ENCODE results near the gene CHERP. TPM values are rescaled to one million over a fixed set of nuclear protein-coding genes. Genes with fewer than 3 reads are reported as not detected.

The CHERP gene
- total RNA-seq, 2 experiments from 2014 or later: 47.1 to 48.2 TPM

DNA sequence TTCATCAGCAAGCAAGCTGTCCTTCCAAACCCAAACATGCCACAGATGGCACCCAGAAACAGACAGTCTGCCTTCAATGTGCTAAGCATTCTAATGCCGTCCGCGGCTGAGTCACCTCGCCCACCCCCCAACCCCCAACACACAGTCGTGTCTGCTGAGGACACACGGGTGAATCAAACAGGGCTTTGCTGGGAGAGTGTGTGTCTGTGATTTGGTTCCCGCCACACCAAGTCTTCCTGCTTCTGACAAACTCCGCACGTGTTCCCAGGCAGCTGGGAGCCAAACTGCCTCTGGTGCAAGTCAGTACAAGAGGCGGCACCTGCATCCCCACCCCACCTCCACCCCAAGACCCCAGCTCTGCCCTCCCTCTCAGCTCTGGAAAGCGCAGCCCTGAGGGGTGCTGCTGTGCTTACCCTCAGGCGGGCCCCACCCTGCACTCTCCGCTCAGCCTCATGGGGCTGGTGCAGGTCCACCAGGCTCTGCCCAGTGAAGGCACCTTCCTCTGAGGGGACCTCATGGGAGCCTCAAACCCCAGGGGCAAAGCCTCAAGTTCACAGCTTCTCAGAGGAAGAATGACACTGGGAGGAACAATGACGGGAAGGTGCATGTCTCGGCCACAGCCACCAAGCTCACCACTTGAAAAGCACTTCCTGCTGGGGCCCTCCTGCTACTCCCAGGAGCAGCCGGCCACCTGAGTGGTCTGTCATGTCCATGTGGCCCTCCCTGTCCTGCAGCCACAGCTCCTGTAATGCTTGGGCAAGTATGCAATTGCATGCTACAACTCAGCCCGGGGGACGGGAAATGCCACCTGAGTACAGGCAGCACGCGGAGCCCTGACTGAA, 45.0 kb upstream of the CHERP start:
- Histone ChIP-seq H3K4me3 (ENCODE audit: low read length) (peak overlapping the region; percentile 25), H3K36me3 (ENCODE audit: insufficient read depth, low read length) (peaks cover 5% of the 10 kb centered on the region), H3K27me3 (ENCODE audit: control insufficient read depth in 1 of 2, insufficient read depth in 2 of 2, low read length in 2 of 2) (no peaks in the 10 kb centered on the region), H3K4me1 (ENCODE audit: insufficient read depth, low read length) (peaks cover 81% of the 10 kb centered on the region), H3K9me3 (ENCODE audit: control insufficient read depth in 1 of 2, insufficient read depth in 1 of 2, low read length in 2 of 2) (no peaks in the 10 kb centered on the region), H3K27ac (ENCODE audit: low read depth in 1 of 2, low read length in 2 of 2) (peak overlapping the region; percentile 77 to 85)
- DNase-seq (peak; percentile 44 to 84 (median 70)), ATAC-seq (ENCODE audit: poor library complexity) (peak; percentile 22)
- Mint-ChIP-seq H3K4me3 (peak overlapping the region; percentile 83), H3K27me3 (no peaks in the 10 kb centered on the region), H3K9me3 (no peaks in the 10 kb centered on the region), H3K36me3 (ENCODE audit: low read depth) (no peaks in the 10 kb centered on the region), H3K27ac (peak overlapping the region; percentile 98), H3K4me1 (ENCODE audit: low read depth) (peaks cover 88% of the 10 kb centered on the region)
- TF ChIP-seq, protein P1, sequence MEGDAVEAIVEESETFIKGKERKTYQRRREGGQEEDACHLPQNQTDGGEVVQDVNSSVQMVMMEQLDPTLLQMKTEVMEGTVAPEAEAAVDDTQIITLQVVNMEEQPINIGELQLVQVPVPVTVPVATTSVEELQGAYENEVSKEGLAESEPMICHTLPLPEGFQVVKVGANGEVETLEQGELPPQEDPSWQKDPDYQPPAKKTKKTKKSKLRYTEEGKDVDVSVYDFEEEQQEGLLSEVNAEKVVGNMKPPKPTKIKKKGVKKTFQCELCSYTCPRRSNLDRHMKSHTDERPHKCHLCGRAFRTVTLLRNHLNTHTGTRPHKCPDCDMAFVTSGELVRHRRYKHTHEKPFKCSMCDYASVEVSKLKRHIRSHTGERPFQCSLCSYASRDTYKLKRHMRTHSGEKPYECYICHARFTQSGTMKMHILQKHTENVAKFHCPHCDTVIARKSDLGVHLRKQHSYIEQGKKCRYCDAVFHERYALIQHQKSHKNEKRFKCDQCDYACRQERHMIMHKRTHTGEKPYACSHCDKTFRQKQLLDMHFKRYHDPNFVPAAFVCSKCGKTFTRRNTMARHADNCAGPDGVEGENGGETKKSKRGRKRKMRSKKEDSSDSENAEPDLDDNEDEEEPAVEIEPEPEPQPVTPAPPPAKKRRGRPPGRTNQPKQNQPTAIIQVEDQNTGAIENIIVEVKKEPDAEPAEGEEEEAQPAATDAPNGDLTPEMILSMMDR (IDR thresholded peaks at IDR 0.05): no peak
- intact Hi-C loops (cut with DNase I, micrococcal nuclease): loop anchor here (1.0 kb wide), 3 partner anchors 19 to 45 kb away; partner anchors contain the start of gene CHERP (in 1 of the 2)
- POLR2A ChIA-PET: interaction anchor here (0.6 to 2.9 kb wide), 14 partner anchors 8 to 73 kb away, joined by 3 to 26 read pairs (median 4); partner anchors contain the start of genes MED26, SLC35E1 and SMIM7
- CTCF ChIA-PET: interaction anchor here (0.6 to 2.1 kb wide), 7 partner anchors 11 to 46 kb away, joined by 3 to 15 read pairs (median 4); partner anchors contain the start of gene MED26

DNA sequence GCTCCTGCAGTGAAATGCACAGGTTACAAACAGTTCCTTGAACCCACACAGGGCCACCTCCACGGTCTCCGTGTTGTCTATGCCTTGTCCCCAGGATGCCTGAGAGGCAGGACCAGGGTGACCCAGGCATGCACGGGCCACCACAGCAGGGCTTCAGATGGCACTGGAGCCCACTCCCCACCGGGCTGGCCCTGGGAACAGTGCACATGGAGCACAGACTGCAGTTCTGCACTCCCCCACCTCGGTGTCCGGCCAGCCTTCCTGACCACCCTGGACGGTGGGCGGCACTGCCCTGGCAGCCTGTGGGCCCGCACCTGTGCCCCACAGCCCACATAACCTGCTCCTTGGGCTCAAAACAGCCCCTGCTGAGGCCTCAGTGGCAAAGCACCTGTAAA, 44.2 kb upstream of the CHERP start:
- H3K4me3 ChIP-seq (ENCODE audit: low read length): no peak overlapping the region
- intact Hi-C loops (cut with DNase I, micrococcal nuclease): loop anchor here in 1 of 2 experiments (1.0 kb wide), 1 partner anchor 18 kb away; no protein-coding TSS in a partner anchor

More for the DNA sequence above, 44.2 kb upstream of the CHERP start:
- POLR2A ChIA-PET: interaction anchor here (0.7 to 2.9 kb wide), 9 partner anchors 8 to 628 kb away, joined by 3 to 26 read pairs (median 6); partner anchors contain the start of genes MED26, SLC35E1 and SMIM7
- H3K36me3 ChIP-seq (ENCODE audit: insufficient read depth, low read length): peaks cover 7% of the 10 kb centered on the region
- no peak for DNase-seq
- H3K4me1 ChIP-seq (ENCODE audit: insufficient read depth, low read length): peaks cover 86% of the 10 kb centered on the region
- TF ChIP-seq, protein P1 (IDR thresholded peaks at IDR 0.05): no peak
- H3K9me3 Mint-ChIP-seq: no peaks in the 10 kb centered on the region
- H3K27me3 Mint-ChIP-seq: no peaks in the 10 kb centered on the region
- H3K27ac ChIP-seq (ENCODE audit: low read depth in 1 of 2, low read length in 2 of 2): peak overlapping the region; percentile 77 to 85
- no peaks in the 10 kb centered on the region for H3K9me3 ChIP-seq (ENCODE audit: control insufficient read depth in 1 of 2, insufficient read depth in 1 of 2, low read length in 2 of 2)
- no peaks in the 10 kb centered on the region for H3K36me3 Mint-ChIP-seq (ENCODE audit: low read depth)
- no peaks in the 10 kb centered on the region for H3K27me3 ChIP-seq (ENCODE audit: control insufficient read depth in 1 of 2, insufficient read depth in 2 of 2, low read length in 2 of 2)
- peaks cover 91% of the 10 kb centered on the region for H3K4me1 Mint-ChIP-seq (ENCODE audit: low read depth)
- H3K4me3 Mint-ChIP-seq: peak overlapping the region; percentile 83
- peak overlapping the region; percentile 98 for H3K27ac Mint-ChIP-seq
- CTCF ChIA-PET: interaction anchor here (0.9 to 2.1 kb wide), 4 partner anchors 12 to 42 kb away, joined by 3 to 15 read pairs (median 4); partner anchors contain the start of gene MED26
- no peak for ATAC-seq (ENCODE audit: poor library complexity)

All from CD4-positive, alpha-beta T cell (primary cell).